Epidermal melanocyte (primary cell): ENCODE results near the gene HOXC11.
A peak's percentile ranks its signal among the peaks of the same experiment; 100 is the strongest.

ENCODE experiments used
- DNase-seq: peaks from one replicate; pipeline ENCODE4 v3.0.0; 2011; ENCODE audit warnings: low spot score; ENCODE audit not compliant: insufficient read length

HOXC11 gene

DNA sequence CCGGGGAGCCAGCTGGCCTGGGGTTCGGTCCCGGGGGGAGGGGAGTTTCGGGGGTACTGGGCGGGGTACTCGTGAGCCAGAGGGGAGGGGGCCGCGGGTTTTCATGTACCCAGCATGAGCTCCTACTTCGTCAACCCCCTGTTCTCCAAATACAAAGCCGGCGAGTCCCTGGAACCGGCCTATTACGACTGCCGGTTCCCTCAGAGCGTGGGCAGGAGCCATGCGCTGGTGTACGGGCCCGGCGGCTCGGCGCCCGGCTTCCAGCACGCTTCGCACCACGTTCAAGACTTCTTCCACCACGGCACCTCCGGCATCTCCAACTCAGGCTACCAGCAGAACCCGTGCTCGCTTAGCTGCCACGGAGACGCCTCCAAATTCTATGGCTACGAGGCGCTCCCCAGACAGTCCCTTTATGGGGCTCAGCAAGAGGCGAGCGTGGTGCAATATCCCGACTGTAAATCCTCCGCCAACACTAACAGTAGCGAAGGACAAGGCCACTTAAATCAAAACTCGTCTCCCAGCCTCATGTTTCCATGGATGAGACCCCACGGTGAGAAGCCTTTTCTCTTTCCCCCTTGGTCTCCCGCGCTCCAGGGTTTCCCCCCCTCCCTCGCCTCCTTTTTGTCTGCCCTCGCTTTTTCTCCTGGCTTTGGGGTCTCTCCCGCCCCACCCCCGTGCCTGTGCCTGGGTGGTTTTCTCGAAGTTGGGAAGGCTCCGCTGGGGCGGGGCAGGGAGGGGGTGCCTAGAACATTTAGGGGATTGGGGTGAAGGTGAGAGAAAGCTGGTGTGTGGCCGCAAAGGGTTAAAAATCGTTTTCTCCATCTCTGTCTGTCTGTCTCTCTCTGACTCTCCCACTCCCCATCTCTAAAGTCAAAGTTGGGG lies 36.5 kb downstream of the HOXC11 start:
- no peak for DNase-seq

- DNase-seq, result no peak
Observed at GRCh38 chr12:54010053-54010971, 37.4 kb downstream of the HOXC11 start.

- no peak for DNase-seq
Observed at GRCh38 chr12:54010972-54011664, 38.2 kb downstream of the HOXC11 start.

- DNase-seq, result no peak
Observed at GRCh38 chr12:54011665-54012532, 39.0 kb downstream of the HOXC11 start.

- DNase-seq, result no peak
Observed at GRCh38 chr12:54012631-54013409, 39.9 kb downstream of the HOXC11 start.

GRCh38 chr12:54014377-54015017 lies 41.6 kb downstream of the HOXC11 start:
- no peak for DNase-seq

- no peak for DNase-seq
Observed at GRCh38 chr12:54015018-54015931, 42.3 kb downstream of the HOXC11 start.

GRCh38 chr12:54016051-54016450 lies 43.1 kb downstream of the HOXC11 start:
- no peak for DNase-seq

DNA sequence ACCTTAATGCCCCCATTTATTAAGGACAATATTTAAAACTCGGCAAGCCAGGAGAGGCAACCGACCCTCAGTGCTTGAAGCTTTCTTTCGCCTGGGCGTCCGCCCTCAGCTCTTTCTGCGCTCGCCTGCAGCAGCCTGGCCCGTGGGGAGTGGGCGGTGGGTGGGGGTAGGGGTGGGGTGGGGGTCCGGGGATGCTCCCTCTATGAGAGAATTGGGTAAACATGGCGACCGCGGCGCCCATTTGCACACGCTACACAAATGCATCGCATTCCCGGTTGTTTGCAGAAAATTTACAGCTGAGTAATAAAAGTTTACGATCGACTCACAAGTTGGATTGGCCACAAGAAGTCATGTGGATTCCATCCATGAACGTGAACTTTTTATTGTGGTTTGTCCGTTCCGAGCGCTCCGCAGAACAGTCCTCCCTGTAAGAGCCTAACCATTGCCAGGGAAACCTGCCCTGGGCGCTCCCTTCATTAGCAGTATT lies 43.6 kb downstream of the HOXC11 start:
- peak; percentile 95 for DNase-seq

DNA sequence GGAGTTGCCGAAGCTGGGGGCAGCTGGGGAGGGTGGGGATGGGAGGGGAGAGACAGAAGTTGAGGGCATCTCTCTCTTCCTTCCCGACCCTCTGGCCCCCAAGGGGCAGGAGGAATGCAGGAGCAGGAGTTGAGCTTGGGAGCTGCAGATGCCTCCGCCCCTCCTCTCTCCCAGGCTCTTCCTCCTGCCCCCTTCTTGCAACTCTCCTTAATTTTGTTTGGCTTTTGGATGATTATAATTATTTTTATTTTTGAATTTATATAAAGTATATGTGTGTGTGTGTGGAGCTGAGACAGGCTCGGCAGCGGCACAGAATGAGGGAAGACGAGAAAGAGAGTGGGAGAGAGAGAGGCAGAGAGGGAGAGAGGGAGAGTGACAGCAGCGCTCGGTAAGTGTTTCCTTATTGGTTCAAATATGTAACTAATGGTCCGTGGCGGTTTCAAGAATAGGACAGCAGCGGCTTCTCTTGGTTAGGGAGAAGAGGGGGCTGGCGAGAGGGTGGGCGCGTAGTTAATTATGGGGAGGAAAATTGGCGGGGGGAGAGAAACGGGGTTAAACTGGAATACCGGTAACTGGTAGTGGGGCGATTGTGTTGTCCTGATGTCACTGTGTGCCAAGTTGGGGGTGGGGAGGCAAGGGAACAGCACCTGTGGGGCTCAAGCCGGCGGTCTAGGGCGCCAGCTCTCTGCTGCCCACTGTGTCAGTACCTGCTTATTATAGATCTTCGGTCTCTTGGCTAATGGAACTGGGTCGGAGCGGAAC lies 44.3 kb downstream of the HOXC11 start:
- DNase-seq, result no peak

DNA sequence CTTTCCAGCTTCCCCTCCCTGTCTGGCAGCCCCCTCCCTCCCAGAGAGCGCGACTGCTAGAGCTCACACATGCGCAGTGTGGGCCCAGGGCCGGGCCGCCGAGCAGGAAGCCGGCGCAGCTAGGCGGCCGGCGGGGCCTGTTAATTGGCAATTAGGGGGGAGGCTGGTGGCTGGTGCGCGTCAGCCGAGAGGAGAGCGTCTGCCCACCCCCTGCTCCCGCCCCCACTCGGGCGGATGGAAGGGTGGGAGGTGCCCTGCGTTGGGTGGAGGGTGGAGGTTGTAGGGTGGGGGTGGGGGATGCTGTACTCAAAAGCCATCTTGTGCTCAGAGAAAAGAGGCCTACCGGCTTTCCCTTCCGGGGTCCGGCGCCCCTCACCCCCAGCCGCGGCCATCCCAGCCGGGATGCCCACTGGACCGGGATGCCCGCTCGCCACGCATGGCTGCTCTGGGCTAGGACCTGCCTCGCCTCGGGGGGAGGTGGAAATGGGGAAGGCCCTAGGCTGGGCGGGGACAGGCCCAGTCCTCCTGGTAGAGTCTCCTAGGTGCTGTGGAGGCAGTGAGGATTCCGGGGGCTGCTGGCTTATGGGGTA lies 45.0 kb downstream of the HOXC11 start:
- peak; percentile 90 for DNase-seq

DNA sequence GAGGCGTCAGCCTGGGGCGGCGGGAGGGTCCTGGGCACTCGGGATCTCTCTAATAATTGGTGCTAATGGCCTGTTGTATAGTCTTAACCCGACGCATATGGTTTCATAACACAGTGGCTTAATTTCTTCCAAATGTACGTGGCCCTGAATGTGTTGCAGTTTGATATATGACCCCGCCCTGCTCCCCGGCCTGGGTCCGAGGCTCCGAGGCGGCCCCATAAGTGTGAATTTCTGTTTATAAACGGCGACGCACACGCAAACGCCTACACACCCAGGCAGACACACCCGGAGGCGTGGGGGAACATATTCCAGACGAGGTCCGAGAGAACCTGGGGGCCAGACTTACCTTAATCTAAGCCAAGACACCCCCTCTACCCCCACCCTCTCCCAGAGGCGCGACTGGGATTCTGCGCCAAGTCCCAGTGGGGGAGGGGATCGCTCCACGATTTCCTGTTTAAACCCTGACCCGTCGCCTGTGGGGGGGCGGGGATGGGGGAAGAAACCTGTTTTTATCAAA lies 45.6 kb downstream of the HOXC11 start:
- no peak for DNase-seq

GRCh38 chr12:54019091-54019811 lies 46.3 kb downstream of the HOXC11 start:
- DNase-seq, result no peak

GRCh38 chr12:54019924-54020590 lies 47.1 kb downstream of the HOXC11 start:
- DNase-seq, result no peak

- DNase-seq, result no peak
Observed at GRCh38 chr12:54020591-54021405, 47.9 kb downstream of the HOXC11 start.
